A549 (cell line): Measurements from ENCODE around the gene NYNRIN. TPM values are rescaled to one million over a fixed set of nuclear protein-coding genes. Genes with fewer than 3 reads are reported as not detected.
"Not testable (repeated sequence)": the region's sequence is repeated elsewhere in the genome, so short reads cannot be mapped to it uniquely, and the experiment has no call there.

Experiments used
- ATAC-seq, 2 experiments: fragments of 200-7000 bp in 1 of 2; fragments of >200 bp in 1 of 2; cut with Nextera tagmentation in 1 of 2; cut with Tn5 transposase in 1 of 2; 3 replicates each; pipeline versions ENCODE4 v1.8.0 to v1.9.1; 2018 to 2020; ENCODE audit warnings: mild to moderate bottlenecking in 1 of 2, moderate library complexity in 1 of 2
- CTCF ChIA-PET: fragments of 300-600 bp; sonication (Branson Sonifier 250); formaldehyde crosslinking; extraction: SDS; loops from one replicate; lab custom pipeline; 2021; ENCODE audit warnings: antibody characterized with exemption, inconsistent platforms; lab: Yijun Ruan, JAX
- POLR2A ChIA-PET: fragments of 350-600 bp; formaldehyde crosslinking; extraction: SDS; loops from one replicate; lab custom pipeline; 2021; ENCODE audit warnings: antibody characterized with exemption, inconsistent platforms; lab: Yijun Ruan, JAX
- DNase-seq, 2 experiments: peaks; one replicate each; pipeline versions ENCODE4 v3.0.0 to v3.0.0-alpha.2; 2011 to 2016; ENCODE audit warnings: low read depth in 1 of 2, low spot score in 1 of 2
- FAIRE-seq: peaks from 2 replicates; lab custom pipeline; 2011; peaks lifted over from hg19 to GRCh38; lab: Jason Lieb, UNC
- H3K27ac ChIP-seq, 2 experiments: fragments of >200 bp; sonication (Bioruptor Twin); formaldehyde crosslinking; 3 replicates each; pipeline ENCODE4 v1.5.1; 2016 to 2017
- H3K4me1 ChIP-seq: fragments of >200 bp; sonication (Bioruptor Twin); formaldehyde crosslinking; 3 replicates; pipeline ENCODE4 v1.6.1; 2016
- H3K4me2 ChIP-seq: fragments of >200 bp; sonication (Bioruptor Twin); formaldehyde crosslinking; 3 replicates; pipeline ENCODE4 v1.6.1; 2016
- H3K4me3 ChIP-seq: fragments of >200 bp; sonication (Bioruptor Twin); formaldehyde crosslinking; 3 replicates; pipeline ENCODE4 v1.5.1; 2016
- H3K9me3 ChIP-seq: fragments of >200 bp; sonication (Bioruptor Twin); formaldehyde crosslinking; 3 replicates; pipeline ENCODE4 v1.6.1; 2016
- CBX8 ChIP-seq: fragments of 200-600 bp; sonication (generic); IDR thresholded peaks from 2 replicates; pipeline ENCODE4 v1.6.1; 2016
- CHD2 ChIP-seq: fragments of 150-350 bp; IDR thresholded peaks from 2 replicates; pipeline ENCODE4 v1.6.1; 2014; ENCODE audit warnings: low read length; ENCODE audit not compliant: partially characterized antibody
- FOSB ChIP-seq: fragments of 250-450 bp; sonication (Bioruptor Pico); IDR thresholded peaks from 2 replicates; pipeline ENCODE4 v1.5.0; 2020; ENCODE audit warnings: mild to moderate bottlenecking, moderate library complexity
- FOXS1 ChIP-seq: fragments of 250-450 bp; sonication (Bioruptor Pico); IDR thresholded peaks from 2 replicates; pipeline ENCODE4 v1.5.0; 2020; ENCODE audit warnings: mild to moderate bottlenecking, moderate library complexity
- GATA3 ChIP-seq: IDR thresholded peaks from 2 replicates; pipeline ENCODE4 v1.6.1; 2012; ENCODE audit warnings: borderline replicate concordance
- HDAC2 ChIP-seq: fragments of 200-600 bp; sonication (generic); IDR thresholded peaks from 2 replicates; pipeline ENCODE4 v1.6.1; 2016
- HEYL ChIP-seq: fragments of 250-450 bp; sonication (Bioruptor Pico); IDR thresholded peaks from 2 replicates; pipeline ENCODE4 v1.8.0; 2021; ENCODE audit warnings: mild to moderate bottlenecking, moderate library complexity
- HOXB5 ChIP-seq: fragments of 250-450 bp; sonication (Bioruptor Pico); IDR thresholded peaks from 2 replicates; pipeline ENCODE4 v1.5.0; 2020; ENCODE audit warnings: mild to moderate bottlenecking, moderate library complexity
- JUN ChIP-seq, 2 experiments: fragments of >200 bp; sonication (Bioruptor Twin); formaldehyde crosslinking; IDR thresholded peaks; 2 replicates in 1 of 2; 3 replicates in 1 of 2; pipeline ENCODE4 v1.6.1; 2016 to 2017
- POLR2A ChIP-seq: IDR thresholded peaks from 2 replicates; pipeline ENCODE4 v1.6.1; 2012; ENCODE audit warnings: mild to moderate bottlenecking, low read length
- RAD21 ChIP-seq, 2 experiments: fragments of >200 bp in 1 of 2; sonication (Bioruptor Twin) in 1 of 2; formaldehyde crosslinking in 1 of 2; IDR thresholded peaks in 1 of 2; conservative IDR thresholded peaks in 1 of 2; 2 replicates in 1 of 2; 3 replicates in 1 of 2; pipeline ENCODE4 v1.6.1; 2012 to 2018; ENCODE audit warnings: inconsistent platforms in 1 of 2
- RARB ChIP-seq: fragments of 250-450 bp; sonication (Bioruptor Pico); IDR thresholded peaks from 2 replicates; pipeline ENCODE4 v1.8.0; 2021; ENCODE audit warnings: mild to moderate bottlenecking, moderate library complexity
- TFCP2L1 ChIP-seq: fragments of 250-450 bp; sonication (Bioruptor Pico); IDR thresholded peaks from 2 replicates; pipeline ENCODE4 v1.5.0; 2021; ENCODE audit warnings: mild to moderate bottlenecking
- WGBS: methylation state at CpG from one replicate; pipeline ENCODE4 v1.1.6; 2017; ENCODE audit errors: missing lambda C conversion rate; 5-methylcytosine and 5-hydroxymethylcytosine counted together
- polyA plus RNA-seq, 4 experiments: library from polyadenylated mRNA; depleted of rRNA in 3 of 4; stranded (reverse); fragments of >200 nt; fragmentation: RNase III in 1 of 4; extraction: RNeasy Plus Mini Kit Qiagen cat#74134 plus additional on column Dnase treatment in 1 of 4; gene quantifications; 2 replicates in 3 of 4; 3 replicates in 1 of 4; pipeline ENCODE4 v1.2.3, GENCODE V29; 2011 to 2017
- TF ChIP-seq, protein P1 (sequence below): fragments of 250-450 bp; sonication (Bioruptor Pico); IDR thresholded peaks from 2 replicates; pipeline ENCODE4 v1.5.0; 2020; ENCODE audit warnings: low read depth, mild to moderate bottlenecking, moderate library complexity
- TF ChIP-seq, protein P2 (sequence below): fragments of >200 bp; sonication (Bioruptor Twin); formaldehyde crosslinking; IDR thresholded peaks from 3 replicates; pipeline ENCODE4 v1.5.1; 2016
- TF ChIP-seq, protein P3 (sequence below): IDR thresholded peaks from 2 replicates; pipeline ENCODE4 v1.6.1; 2012
- TF ChIP-seq, protein P4 (sequence below): fragments of 200-600 bp; sonication (generic); IDR thresholded peaks from 2 replicates; pipeline ENCODE4 v1.6.1; 2016; ENCODE audit warnings: antibody characterized with exemption, mild to moderate bottlenecking, moderate library complexity

Gene NYNRIN
- polyA plus RNA-seq, 2 of the 4 experiments (the other 2 are of a cell fraction) = 0.19 to 0.44 TPM

GRCh38 chr14:24385524-24385923 is 13.3 kb upstream of the NYNRIN start:
- DNase-seq (no peak), ATAC-seq (no peak), FAIRE-seq (no peak)
- POLR2A ChIA-PET = no interaction called here
- H3K27ac ChIP-seq = no peak overlapping the region
- 54% methylated on average over 4 of the region's 4 CpGs for WGBS
- no peak overlapping the region for H3K4me3 ChIP-seq
- H3K4me1 ChIP-seq = no peaks in the 10 kb centered on the region
- H3K9me3 ChIP-seq = no peaks in the 10 kb centered on the region
- CTCF ChIA-PET = interaction anchor here (0.7 to 3.1 kb wide), 5 partner anchors 15 to 78 kb away, joined by 3 to 11 read pairs (median 4); partner anchors contain the start of gene CIDEB
- H3K4me2 ChIP-seq = no peak overlapping the region
- TF ChIP-seq CHD2 (no peak), TFCP2L1 (CRISPR knock-in tag) (no peak), FOXS1 (CRISPR knock-in tag) (no peak)
- TF ChIP-seq, protein P1, sequence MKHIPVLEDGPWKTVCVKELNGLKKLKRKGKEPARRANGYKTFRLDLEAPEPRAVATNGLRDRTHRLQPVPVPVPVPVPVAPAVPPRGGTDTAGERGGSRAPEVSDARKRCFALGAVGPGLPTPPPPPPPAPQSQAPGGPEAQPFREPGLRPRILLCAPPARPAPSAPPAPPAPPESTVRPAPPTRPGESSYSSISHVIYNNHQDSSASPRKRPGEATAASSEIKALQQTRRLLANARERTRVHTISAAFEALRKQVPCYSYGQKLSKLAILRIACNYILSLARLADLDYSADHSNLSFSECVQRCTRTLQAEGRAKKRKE (CRISPR knock-in tag) = no peak
- TF ChIP-seq, protein P2, sequence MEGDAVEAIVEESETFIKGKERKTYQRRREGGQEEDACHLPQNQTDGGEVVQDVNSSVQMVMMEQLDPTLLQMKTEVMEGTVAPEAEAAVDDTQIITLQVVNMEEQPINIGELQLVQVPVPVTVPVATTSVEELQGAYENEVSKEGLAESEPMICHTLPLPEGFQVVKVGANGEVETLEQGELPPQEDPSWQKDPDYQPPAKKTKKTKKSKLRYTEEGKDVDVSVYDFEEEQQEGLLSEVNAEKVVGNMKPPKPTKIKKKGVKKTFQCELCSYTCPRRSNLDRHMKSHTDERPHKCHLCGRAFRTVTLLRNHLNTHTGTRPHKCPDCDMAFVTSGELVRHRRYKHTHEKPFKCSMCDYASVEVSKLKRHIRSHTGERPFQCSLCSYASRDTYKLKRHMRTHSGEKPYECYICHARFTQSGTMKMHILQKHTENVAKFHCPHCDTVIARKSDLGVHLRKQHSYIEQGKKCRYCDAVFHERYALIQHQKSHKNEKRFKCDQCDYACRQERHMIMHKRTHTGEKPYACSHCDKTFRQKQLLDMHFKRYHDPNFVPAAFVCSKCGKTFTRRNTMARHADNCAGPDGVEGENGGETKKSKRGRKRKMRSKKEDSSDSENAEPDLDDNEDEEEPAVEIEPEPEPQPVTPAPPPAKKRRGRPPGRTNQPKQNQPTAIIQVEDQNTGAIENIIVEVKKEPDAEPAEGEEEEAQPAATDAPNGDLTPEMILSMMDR = no peak

GRCh38 chr14:24387009-24387345 is 11.8 kb upstream of the NYNRIN start:
- ATAC-seq = no peak
- no peak overlapping the region for H3K4me2 ChIP-seq
- no peak overlapping the region for H3K27ac ChIP-seq
- H3K4me3 ChIP-seq = no peak overlapping the region
- ChIA-PET CTCF (interaction anchor here (1.1 to 3.1 kb wide), 4 partner anchors 22 to 79 kb away, joined by 3 to 10 read pairs (median 4); partner anchors contain the start of gene CIDEB), POLR2A (no interaction called here)
- FAIRE-seq = no peak
- peaks cover 8% of the 10 kb centered on the region for H3K4me1 ChIP-seq
- DNase-seq = no peak
- 73% methylated on average over 2 of the region's 2 CpGs for WGBS
- no peaks in the 10 kb centered on the region for H3K9me3 ChIP-seq
- TF ChIP-seq HDAC2 (no peak), RAD21 (conservative IDR thresholded peaks at IDR 0.05 in 1 of 2, IDR thresholded peaks at IDR 0.05 in 1 of 2) (no peak), HOXB5 (no peak), CBX8 (no peak), HEYL (CRISPR knock-in tag) (no peak), FOXS1 (CRISPR knock-in tag) (no peak), JUN (IDR thresholded peaks at IDR 0.05) (no peak), GATA3 (no peak), TFCP2L1 (CRISPR knock-in tag) (no peak), POLR2A (no peak), CHD2 (no peak), RARB (CRISPR knock-in tag) (no peak), FOSB (CRISPR knock-in tag) (no peak)
- TF ChIP-seq, protein P3, sequence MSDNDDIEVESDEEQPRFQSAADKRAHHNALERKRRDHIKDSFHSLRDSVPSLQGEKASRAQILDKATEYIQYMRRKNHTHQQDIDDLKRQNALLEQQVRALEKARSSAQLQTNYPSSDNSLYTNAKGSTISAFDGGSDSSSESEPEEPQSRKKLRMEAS = no peak
- TF ChIP-seq, protein P4, sequence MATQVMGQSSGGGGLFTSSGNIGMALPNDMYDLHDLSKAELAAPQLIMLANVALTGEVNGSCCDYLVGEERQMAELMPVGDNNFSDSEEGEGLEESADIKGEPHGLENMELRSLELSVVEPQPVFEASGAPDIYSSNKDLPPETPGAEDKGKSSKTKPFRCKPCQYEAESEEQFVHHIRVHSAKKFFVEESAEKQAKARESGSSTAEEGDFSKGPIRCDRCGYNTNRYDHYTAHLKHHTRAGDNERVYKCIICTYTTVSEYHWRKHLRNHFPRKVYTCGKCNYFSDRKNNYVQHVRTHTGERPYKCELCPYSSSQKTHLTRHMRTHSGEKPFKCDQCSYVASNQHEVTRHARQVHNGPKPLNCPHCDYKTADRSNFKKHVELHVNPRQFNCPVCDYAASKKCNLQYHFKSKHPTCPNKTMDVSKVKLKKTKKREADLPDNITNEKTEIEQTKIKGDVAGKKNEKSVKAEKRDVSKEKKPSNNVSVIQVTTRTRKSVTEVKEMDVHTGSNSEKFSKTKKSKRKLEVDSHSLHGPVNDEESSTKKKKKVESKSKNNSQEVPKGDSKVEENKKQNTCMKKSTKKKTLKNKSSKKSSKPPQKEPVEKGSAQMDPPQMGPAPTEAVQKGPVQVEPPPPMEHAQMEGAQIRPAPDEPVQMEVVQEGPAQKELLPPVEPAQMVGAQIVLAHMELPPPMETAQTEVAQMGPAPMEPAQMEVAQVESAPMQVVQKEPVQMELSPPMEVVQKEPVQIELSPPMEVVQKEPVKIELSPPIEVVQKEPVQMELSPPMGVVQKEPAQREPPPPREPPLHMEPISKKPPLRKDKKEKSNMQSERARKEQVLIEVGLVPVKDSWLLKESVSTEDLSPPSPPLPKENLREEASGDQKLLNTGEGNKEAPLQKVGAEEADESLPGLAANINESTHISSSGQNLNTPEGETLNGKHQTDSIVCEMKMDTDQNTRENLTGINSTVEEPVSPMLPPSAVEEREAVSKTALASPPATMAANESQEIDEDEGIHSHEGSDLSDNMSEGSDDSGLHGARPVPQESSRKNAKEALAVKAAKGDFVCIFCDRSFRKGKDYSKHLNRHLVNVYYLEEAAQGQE = no peak

DNA sequence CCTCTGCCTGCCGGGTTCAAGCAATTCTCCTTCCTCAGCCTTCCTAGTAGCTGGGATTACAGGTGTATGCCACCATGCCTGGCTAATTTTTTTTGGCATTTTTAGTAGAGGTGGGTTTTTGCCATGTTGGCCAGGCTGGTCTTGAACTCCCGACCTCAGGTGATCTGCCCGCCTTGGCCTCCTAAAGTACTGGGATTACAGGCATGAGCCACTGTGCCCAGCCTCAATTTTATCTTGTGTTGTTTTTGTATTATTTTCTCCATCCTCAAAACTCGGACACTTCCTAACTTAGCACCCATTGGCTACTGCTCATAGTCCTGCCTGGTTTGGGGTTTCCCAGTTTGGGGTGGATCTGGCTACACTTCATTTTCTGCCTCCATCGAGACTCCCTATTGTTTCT is 11.2 kb upstream of the NYNRIN start:
- H3K4me2 ChIP-seq, H3K4me3 ChIP-seq, DNase-seq, POLR2A ChIA-PET, ATAC-seq, FAIRE-seq, H3K27ac ChIP-seq, H3K9me3 ChIP-seq: not testable (repeated sequence)
- H3K4me1 ChIP-seq = peaks cover 10% of the 10 kb centered on the region
- 32% methylated on average over 5 of the region's 5 CpGs for WGBS
- CTCF ChIA-PET = interaction anchor here (1.1 to 3.8 kb wide), 5 partner anchors 21 to 54 kb away, joined by 3 to 11 read pairs (median 10); no protein-coding TSS in a partner anchor
